ENCODE measurements around the gene CPED1.

CPED1 gene

GRCh38 chr7:121278120-121279021 lies 289.9 kb downstream of the CPED1 start:
- DNase-seq (ENCODE audit: low read depth in 2 of 2) = peak; percentile 24 to 76
- TF ChIP-seq CTCF (IDR thresholded peaks at IDR 0.05; ENCODE audit: low read depth, low read length) = no peak
- no peak overlapping the region for H3K4me3 ChIP-seq (replicated peaks in 1 of 2; ENCODE audit: low read depth in 2 of 2, low read length in 2 of 2)

GRCh38 chr7:121279060-121279620 lies 290.6 kb downstream of the CPED1 start:
- DNase-seq (ENCODE audit: low read depth in 2 of 2) = peak in 1 of 2 donors; percentile 4

GRCh38 chr7:121279822-121280221 lies 291.3 kb downstream of the CPED1 start:
- no peak overlapping the region for H3K4me3 ChIP-seq (replicated peaks in 1 of 2; ENCODE audit: low read depth in 2 of 2, low read length in 2 of 2)
- no peak for TF ChIP-seq CTCF (IDR thresholded peaks at IDR 0.05; ENCODE audit: low read depth, low read length)
- DNase-seq (ENCODE audit: low read depth in 2 of 2) = no peak

More at GRCh38 chr7:121279060-121279620, 290.6 kb downstream of the CPED1 start:
- no peak for TF ChIP-seq CTCF (IDR thresholded peaks at IDR 0.05; ENCODE audit: low read depth, low read length)
- no peak overlapping the region for H3K4me3 ChIP-seq (replicated peaks in 1 of 2; ENCODE audit: low read depth in 2 of 2, low read length in 2 of 2)

GRCh38 chr7:121280656-121281055 lies 292.1 kb downstream of the CPED1 start:
- no peak overlapping the region for H3K4me3 ChIP-seq (replicated peaks in 1 of 2; ENCODE audit: low read depth in 2 of 2, low read length in 2 of 2)
- no peak for TF ChIP-seq CTCF (IDR thresholded peaks at IDR 0.05; ENCODE audit: low read depth, low read length)

GRCh38 chr7:121282129-121282528 lies 293.6 kb downstream of the CPED1 start:
- no peak for TF ChIP-seq CTCF (IDR thresholded peaks at IDR 0.05; ENCODE audit: low read depth, low read length)
- DNase-seq (ENCODE audit: low read depth in 2 of 2) = no peak
- H3K4me3 ChIP-seq (replicated peaks in 1 of 2; ENCODE audit: low read depth in 2 of 2, low read length in 2 of 2) = no peak overlapping the region

More at GRCh38 chr7:121280656-121281055, 292.1 kb downstream of the CPED1 start:
- no peak for DNase-seq (ENCODE audit: low read depth in 2 of 2)

GRCh38 chr7:121285066-121285667 lies 296.7 kb downstream of the CPED1 start:
- TF ChIP-seq CTCF (IDR thresholded peaks at IDR 0.05; ENCODE audit: low read depth, low read length) = no peak
- no peak overlapping the region for H3K4me3 ChIP-seq (replicated peaks in 1 of 2; ENCODE audit: low read depth in 2 of 2, low read length in 2 of 2)
- no peak for DNase-seq (ENCODE audit: low read depth in 2 of 2)
